ENCODE results near the gene CRYBG2. TPM values are rescaled to one million over a fixed set of nuclear protein-coding genes. Genes with fewer than 3 reads are reported as not detected.

The CRYBG2 gene
- total RNA-seq = 0.27 and 0.86 TPM in 2 replicates

- ChIA-PET POLR2A (no interaction called here), CTCF (no interaction called here)
- no peak for ATAC-seq (ENCODE audit: low read depth)
- H3K9me3 Mint-ChIP-seq = no peaks in the 10 kb centered on the region
- peaks cover 4% of the 10 kb centered on the region for H3K4me1 Mint-ChIP-seq
- no peak within 1 kb of the TSS for H3K4me3 Mint-ChIP-seq
- peaks cover 2% of the 10 kb centered on the region for H3K27me3 Mint-ChIP-seq
- no peak for DNase-seq
- TF ChIP-seq CTCF (IDR thresholded peaks at IDR 0.05) = no peak
- H3K36me3 Mint-ChIP-seq (ENCODE audit: low read depth) = no peaks in the 10 kb centered on the region
- intact Hi-C loops (cut with micrococcal nuclease) = no loop called here
- no peak within 1 kb of the TSS for H3K27ac Mint-ChIP-seq
These were observed at the start of gene CRYBG2 for GRCh38 chr1:26353976-26354820. TSS of gene CRYBG2 (minus strand) at chr1:26354130. CDS start at chr1:26346657, 7,473 bp downstream.

DNA sequence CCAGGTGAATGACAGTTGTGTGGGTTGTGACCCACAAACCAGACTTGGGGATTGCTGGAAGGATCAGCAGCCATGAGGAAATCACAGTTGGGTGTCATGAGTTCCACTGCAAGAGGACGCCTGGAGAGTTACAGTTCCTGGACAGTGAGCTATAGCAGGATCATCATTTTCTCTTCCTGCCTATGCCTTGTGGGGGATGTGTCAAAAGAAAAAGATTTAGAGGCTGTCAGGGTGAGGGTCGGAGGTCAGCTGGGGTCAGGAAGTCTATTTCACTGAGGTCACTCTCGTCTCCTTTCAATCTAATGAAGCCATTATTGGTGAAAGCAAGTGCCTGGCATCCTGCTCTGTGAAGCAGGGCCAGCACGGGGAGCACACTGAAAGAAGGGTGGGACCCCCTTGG lies 49.7 kb upstream of the CRYBG2 start:
- ATAC-seq (ENCODE audit: low read depth) = no peak
- H3K9me3 Mint-ChIP-seq = no peaks in the 10 kb centered on the region
- peaks cover 37% of the 10 kb centered on the region for H3K27me3 Mint-ChIP-seq
- no peak overlapping the region for H3K27ac Mint-ChIP-seq
- no peaks in the 10 kb centered on the region for H3K36me3 Mint-ChIP-seq (ENCODE audit: low read depth)
- no peak overlapping the region for H3K4me3 Mint-ChIP-seq
- ChIA-PET POLR2A (no interaction called here), CTCF (interaction anchor here (1.4 kb wide), 1 partner anchor 14 kb away, joined by 3 read pairs; no protein-coding TSS in a partner anchor)
- intact Hi-C loops (cut with micrococcal nuclease) = no loop called here
- peaks cover 2% of the 10 kb centered on the region for H3K4me1 Mint-ChIP-seq
- TF ChIP-seq CTCF (IDR thresholded peaks at IDR 0.05) = no peak
- no peak for DNase-seq

DNA sequence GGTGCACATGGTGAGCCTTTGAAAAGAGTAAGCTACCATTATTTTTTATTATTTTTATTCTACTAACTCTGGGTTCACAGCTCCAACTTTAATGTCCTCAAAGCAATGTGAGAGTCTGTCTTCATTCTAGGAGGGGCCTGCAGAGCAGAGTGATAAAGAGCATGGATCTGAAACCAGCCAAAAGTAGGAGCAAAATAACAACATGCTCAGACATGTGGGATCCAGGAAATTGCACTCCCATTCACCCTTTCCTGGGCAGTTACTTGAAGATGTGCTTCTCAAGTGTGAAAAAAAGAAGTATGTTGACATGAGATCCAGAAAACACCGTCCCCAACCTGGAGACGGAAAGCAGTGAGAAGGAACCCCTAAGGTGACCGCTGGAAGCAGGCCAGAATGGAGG lies 48.0 kb upstream of the CRYBG2 start:
- Mint-ChIP-seq H3K4me1 (no peaks in the 10 kb centered on the region), H3K9me3 (no peaks in the 10 kb centered on the region)

GRCh38 chr1:26399034-26399433 lies 45.1 kb upstream of the CRYBG2 start:
- ChIA-PET CTCF (no interaction called here), POLR2A (interaction anchor here (0.7 kb wide), 1 partner anchor 39 kb away, joined by 3 read pairs; no protein-coding TSS in a partner anchor)
- intact Hi-C loops (cut with micrococcal nuclease) = no loop called here
- H3K4me3 Mint-ChIP-seq = no peak overlapping the region
- H3K4me1 Mint-ChIP-seq = no peaks in the 10 kb centered on the region
- no peak overlapping the region for H3K27ac Mint-ChIP-seq
- no peaks in the 10 kb centered on the region for H3K36me3 Mint-ChIP-seq (ENCODE audit: low read depth)
- ATAC-seq (ENCODE audit: low read depth) (no peak), DNase-seq (no peak)
- no peaks in the 10 kb centered on the region for H3K9me3 Mint-ChIP-seq
- H3K27me3 Mint-ChIP-seq = peaks cover 17% of the 10 kb centered on the region
- no peak for TF ChIP-seq CTCF (IDR thresholded peaks at IDR 0.05)

More for the DNA sequence above, 48.0 kb upstream of the CRYBG2 start:
- DNase-seq (no peak), ATAC-seq (ENCODE audit: low read depth) (no peak)
- Mint-ChIP-seq H3K36me3 (ENCODE audit: low read depth) (no peaks in the 10 kb centered on the region), H3K27ac (no peak overlapping the region), H3K4me3 (no peak overlapping the region), H3K27me3 (peaks cover 33% of the 10 kb centered on the region)
- intact Hi-C loops (cut with micrococcal nuclease) = no loop called here
- TF ChIP-seq CTCF (IDR thresholded peaks at IDR 0.05) = no peak
- ChIA-PET CTCF (no interaction called here), POLR2A (no interaction called here)

DNA sequence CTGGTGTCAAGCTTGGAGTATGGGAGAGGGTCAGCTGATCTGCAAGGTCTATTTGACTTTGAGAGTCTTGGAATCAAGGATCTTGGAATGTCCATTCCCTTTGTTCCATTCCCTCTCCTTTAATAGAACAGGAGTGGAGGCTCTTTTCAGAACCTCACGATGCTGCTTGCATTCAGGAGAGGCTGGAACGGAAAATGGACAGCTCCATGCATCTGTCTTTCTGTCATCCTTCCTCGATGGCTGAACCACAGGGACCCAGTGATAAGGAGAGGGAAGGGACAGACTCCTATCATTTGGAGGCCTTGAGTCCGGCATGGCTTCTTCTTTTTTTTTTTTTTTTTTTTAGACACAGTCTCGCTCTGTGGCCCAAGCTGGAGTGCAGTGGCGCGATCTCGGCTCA lies 41.8 kb upstream of the CRYBG2 start:
- no peaks in the 10 kb centered on the region for H3K9me3 Mint-ChIP-seq
- no peaks in the 10 kb centered on the region for H3K4me1 Mint-ChIP-seq
- POLR2A ChIA-PET = no interaction called here
- CTCF ChIA-PET = no interaction called here
- H3K4me3 Mint-ChIP-seq = no peak overlapping the region
- DNase-seq (no peak), ATAC-seq (ENCODE audit: low read depth) (no peak)
- H3K36me3 Mint-ChIP-seq (ENCODE audit: low read depth) = no peaks in the 10 kb centered on the region
- H3K27ac Mint-ChIP-seq = no peak overlapping the region
- H3K27me3 Mint-ChIP-seq = peaks cover 19% of the 10 kb centered on the region
- intact Hi-C loops (cut with micrococcal nuclease) = no loop called here
- no peak for TF ChIP-seq CTCF (IDR thresholded peaks at IDR 0.05)

Measured in activated B cell treated with CpG ODN at 0.5 μM for 24 hours (primary cell).